Breast epithelium (tissue), 3 donors: ENCODE data around the gene PLOD2.

Source experiments
- CTCF ChIP-seq, 3 donors: fragments of 450-650 bp; IDR thresholded peaks; one replicate each; pipeline ENCODE4 v1.5.1; 2016 to 2017; ENCODE audit warnings: antibody characterized with exemption in 3 of 3, mild to moderate bottlenecking in 3 of 3, moderate library complexity in 3 of 3
- POLR2A ChIP-seq: fragments of 450-650 bp; IDR thresholded peaks from one replicate; pipeline ENCODE4 v1.6.1; 2016; ENCODE audit warnings: antibody characterized with exemption, mild to moderate bottlenecking, moderate library complexity

GRCh38 chr3:146203776-146204175, 42.8 kb upstream of the PLOD2 start:
- TF ChIP-seq CTCF (IDR thresholded peaks at IDR 0.05) (no peak), POLR2A (no peak)
